HG02870 (cell line): Measurements from ENCODE around the gene SLC51B.
"Not testable (repeated sequence)": the region's sequence is repeated elsewhere in the genome, so short reads cannot be mapped to it uniquely, and the experiment has no call there.

ENCODE experiments used
- ATAC-seq: cut with Tn5 transposase; IDR thresholded peaks from one replicate; pipeline ENCODE4 v1.9.1; 2021; ENCODE audit warnings: mild to moderate bottlenecking, moderate library complexity; ENCODE audit not compliant: unreplicated experiment

The SLC51B gene

DNA sequence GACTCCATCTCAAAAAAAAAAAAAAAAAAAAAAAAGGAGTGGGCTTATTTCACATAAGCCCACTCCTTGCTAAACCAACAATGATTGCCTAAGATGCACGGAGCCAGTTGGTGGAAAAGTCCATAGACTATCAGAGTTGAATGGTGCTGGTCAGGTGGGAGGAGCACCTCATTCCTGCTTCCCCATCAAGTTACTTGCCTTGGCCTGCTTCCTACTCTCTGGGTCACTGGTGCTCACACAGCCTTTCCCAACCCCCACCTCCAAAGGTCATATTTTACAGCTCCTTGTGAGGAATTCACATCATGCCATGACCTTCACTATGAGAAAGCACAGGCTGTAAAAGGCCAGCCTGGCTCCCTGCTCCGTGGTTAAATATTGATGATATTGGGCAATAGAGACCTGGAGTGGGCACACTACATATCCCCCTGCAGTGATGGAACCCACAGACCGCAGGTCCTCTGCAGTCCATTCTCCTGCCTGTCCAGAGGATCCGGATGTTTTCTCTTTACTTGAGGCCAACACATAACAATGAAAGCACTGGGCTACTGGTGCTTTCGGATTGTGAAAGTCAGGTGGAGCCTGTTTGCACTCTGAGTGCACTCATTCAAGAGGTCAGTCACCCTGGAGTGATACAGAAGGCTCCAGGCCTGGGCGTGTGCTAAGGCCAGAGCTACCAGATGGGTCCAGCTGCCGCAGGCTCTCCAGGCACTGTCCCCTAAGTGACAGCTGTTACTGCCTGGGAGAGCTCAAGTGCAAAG is at the start of gene SLC51B:
TSS of gene SLC51B (plus strand) at position 664 of the 758 bp plus-strand sequence. CDS start 4,618 bp downstream, outside the sequence.
- no peak for ATAC-seq

DNA sequence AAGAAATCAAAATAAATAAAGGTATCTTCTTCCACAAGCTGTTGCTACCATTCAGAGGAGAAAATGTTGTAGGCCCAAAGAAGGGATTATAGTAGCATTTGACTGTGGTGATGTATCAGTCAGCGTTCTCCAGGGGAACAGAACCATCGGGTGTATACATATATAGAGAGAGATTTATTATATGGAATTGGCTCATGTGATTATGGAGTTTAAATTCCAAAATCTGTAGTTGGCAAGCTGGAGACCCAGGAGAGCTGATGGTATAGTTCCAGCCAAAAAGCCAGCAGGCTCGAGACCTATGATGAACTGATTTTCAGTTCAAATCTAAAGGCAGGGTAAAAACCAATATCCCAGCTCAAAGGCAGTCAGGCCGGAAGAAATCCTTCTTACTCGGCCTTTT is 48.1 kb upstream of the SLC51B start:
- ATAC-seq: no peak

- ATAC-seq: no peak
These were observed 47.3 kb upstream of the SLC51B start for GRCh38 chr15:64997745-64998375.

GRCh38 chr15:65004993-65005392 is 40.2 kb upstream of the SLC51B start:
- no peak for ATAC-seq

DNA sequence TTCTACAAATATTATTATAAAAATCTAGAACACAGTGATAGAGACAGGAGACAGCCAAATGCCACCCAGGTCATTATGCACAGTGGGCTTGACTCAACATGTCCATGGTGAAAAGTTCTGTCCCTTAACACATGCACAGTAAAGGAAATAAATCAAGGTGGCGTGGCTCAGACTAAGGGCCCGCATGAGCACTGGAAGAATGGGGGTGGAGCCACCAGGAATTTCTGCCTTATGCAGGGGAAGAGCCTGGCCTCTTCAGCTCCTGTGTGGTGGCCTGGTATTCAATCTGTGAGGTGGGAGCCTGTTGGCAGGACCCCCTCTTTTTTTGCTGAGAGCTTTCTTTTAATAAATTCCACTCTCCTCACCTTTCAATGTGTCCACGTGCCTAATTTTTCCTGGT is 38.3 kb upstream of the SLC51B start:
- ATAC-seq: no peak

DNA sequence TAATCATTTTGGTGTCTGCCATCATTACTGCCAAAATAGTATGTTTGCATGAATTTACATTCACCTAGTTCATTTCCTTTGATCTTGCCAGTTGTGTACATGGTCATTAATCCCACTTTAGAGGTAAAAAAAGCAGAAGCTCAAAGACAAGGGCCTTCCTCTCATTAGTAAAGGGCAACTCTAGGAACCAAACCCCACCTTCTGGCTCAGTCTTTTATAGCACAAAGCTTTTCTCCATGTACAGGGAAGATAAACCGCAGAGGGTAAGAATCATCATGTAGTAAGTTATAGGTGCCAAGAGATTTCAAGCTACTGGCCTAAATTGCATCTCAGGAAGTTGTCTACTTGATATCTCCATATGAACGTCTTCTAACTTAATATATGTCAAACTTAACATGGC is 36.2 kb upstream of the SLC51B start:
- no peak for ATAC-seq

DNA sequence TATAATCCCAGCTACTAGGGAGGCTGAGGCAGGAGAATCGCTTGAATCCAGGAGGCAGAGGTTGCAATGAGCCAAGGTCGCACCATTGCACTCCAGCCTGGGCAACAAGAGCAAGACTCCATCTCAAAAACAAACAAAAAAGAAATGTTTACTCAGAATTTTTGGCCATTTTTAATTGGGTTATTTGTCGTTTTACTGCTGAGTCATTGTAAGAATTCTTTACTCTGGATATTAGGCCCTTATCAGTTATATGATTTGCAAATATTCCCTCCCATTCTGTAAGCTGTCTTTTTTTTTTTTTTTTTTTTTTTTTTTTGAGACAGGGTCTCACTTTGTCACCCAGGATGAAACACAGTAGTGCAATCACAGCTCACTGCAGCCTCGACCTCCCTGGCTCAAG is 34.0 kb upstream of the SLC51B start:
- ATAC-seq: not testable (repeated sequence)

DNA sequence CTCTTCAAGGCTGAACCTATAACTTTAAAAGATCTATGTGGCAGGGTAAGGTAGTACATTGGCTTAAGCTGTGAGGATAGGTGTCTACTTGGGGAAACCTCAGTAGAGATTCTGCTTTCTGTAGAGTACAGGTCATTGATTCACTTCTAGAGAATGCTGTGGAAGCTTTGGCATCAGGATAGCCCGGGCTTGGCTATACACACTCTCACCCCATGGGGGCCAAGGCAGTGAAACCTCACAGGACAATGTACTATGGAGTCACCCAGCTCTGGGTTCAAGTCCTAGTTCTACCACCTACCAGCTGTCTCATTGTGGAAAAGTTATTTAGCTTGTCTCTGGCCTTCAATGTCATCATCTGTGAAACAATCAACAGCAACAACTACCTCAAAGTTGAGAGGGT is 24.8 kb upstream of the SLC51B start:
- ATAC-seq: no peak

- ATAC-seq: no peak
These were observed 23.7 kb upstream of the SLC51B start for GRCh38 chr15:65021488-65021887.

DNA sequence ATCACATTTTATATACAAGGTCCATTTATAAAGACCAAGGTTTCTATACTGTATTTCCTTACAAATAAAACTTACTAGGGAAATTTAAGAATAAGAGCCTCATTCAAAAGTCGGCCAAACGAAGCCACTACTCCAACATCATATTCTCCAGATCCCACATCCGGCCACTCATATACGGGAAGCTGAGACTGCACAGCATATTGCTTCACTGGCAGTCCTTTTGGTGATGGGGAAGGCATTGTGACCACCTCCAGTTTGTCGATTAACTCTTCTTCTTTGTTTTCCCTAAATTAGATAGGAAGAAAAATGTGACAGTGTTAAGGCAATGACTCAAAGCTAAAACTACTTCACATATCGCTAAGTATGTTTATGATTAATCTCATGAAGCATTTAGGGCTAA is 18.4 kb upstream of the SLC51B start:
- no peak for ATAC-seq

DNA sequence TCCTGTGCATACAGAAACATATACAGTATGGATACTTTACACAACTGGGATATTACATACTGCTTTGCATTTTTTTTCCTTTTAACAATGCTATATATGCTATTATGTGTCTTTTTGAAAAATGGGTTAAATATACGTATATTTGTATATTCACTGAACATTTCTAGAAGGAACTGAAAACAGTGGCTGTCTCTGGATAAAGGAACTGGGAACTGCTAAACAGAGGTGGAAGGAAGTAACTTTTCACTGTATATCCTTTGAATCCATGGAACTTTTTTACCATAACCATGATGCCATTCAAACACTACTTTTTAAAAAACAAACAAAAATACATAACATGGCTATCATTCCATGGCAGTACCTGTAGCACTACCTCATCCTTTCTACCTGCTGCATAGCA is 17.6 kb upstream of the SLC51B start:
- no peak for ATAC-seq

GRCh38 chr15:65028338-65028737 is 16.8 kb upstream of the SLC51B start:
- ATAC-seq: no peak

DNA sequence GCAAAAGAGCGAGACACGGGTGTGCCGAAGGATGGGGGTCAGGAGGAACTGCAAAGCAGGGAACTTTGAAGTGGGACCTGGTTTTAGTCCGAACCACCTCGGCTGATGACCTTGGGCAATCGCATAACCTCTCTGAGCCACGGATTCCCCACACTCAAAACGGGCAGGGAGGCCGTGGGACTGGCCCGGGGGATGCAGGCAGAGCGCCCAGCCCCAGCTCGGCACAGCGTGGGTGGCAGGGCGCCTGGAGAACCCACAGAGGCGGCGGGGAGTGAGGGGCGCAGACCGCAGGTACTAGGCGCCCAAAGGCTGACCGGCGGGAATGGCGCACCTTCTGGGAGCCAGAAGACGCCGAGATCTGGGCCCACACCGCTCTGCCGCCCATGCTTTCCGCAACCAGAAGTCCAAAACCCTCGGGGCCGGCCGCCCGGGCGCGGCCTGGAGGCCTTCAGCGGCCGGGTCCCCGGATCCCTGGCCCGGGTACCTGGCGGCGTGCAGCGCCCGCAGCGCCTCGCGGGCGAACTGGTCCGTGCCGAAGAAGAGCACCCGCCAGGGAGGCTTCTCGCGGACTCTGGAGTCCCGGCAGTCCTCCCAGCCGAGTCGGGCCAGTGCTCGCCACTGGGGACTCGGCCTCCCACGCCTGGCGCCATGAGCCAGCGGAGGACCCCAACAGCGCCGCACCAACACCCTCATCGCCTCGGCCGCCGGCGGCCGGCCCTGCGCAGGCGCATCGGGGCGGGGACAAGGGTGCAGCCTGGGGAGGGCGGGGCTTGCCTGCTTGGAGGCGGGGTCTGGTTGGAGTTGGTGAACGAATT is 16.1 kb upstream of the SLC51B start, which contains the start of gene MTFMT:
TSS of gene MTFMT (minus strand) at position 719 of the 815 bp plus-strand sequence. CDS start at position 693, 26 bp downstream.
- ATAC-seq: peak; percentile 63

DNA sequence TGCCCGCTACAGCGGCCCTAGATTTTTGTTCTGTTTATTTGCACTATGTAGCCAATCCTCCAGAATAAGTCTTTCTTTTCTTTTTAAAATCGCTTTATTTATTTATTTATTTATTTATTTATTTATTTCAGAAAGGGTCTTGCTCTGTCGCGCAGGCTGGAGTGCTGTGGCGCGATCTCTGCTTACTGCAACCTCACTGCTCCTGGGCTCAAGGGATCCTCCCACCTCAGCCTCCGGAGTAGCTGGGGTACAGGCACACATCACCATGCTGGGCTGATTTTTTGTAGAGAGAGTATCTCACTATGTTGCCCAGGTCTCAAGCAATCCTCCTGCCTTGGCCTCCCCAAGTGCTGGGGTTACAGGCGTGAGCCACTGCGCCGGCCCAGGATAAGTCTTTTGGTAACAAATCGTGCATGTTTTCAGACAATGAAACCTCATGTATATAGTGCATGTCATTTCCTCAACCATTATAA is 15.4 kb upstream of the SLC51B start:
- ATAC-seq: no peak

- no peak for ATAC-seq
These were observed 12.2 kb upstream of the SLC51B start for GRCh38 chr15:65032801-65033537.

GRCh38 chr15:65033659-65034269 is 11.4 kb upstream of the SLC51B start:
- no peak for ATAC-seq

DNA sequence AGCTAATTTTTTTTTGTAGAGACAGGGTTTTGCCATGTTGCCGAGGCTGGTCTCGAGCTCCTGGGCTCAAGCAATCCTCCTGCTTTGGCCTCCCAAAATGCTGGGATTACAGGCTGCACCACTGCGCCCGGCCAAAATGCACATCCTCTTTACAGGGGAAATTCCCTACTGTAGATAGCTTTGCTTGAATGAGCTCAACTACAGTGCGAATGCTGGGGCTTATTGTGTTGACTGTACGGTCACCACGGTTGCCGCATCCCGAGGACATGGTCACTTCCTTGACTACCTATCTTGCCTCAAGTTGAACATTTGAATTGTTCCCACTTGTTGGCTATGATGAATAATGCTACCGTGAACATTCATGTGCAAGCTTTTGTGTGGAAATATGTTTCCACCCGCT is 10.5 kb upstream of the SLC51B start:
- ATAC-seq: no peak

DNA sequence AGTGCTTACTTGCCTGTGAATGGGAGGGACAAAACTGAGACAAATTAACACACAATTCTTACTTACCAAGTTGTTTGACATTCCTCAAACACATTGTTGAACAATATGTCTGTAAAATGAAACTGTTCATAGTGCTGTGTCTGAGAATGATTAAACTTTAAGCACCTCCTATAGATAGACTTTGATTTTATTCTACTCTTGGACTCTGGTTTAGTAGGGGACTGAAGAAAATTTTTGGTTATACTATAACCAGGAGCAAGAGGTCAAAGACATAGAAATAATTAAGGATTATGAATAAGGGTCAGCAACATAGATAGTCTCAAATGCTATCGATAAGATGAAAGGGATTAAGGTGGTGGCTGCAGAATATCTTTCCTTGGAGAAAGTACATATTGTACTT is 7.9 kb upstream of the SLC51B start:
- no peak for ATAC-seq

GRCh38 chr15:65038428-65038827 is 6.8 kb upstream of the SLC51B start:
- no peak for ATAC-seq

DNA sequence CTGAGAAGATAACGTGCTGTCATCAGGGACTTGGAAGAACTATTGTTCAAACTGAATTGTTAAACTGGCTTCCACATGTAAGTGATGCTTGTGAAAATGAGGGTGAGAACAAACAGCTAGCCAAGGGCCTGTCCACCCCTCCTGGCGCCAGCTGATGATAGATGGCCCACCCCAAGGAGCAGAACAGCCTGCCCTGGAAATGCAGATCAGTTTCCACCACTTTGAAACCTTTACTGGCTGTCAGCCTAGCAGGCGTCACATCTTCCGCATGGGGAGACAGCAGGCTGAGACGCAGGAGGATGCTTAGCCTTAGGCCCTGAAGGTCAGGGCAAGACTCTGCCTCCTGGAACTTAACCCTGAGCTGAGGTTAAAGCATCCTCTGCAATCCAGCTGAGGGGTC is 6.4 kb upstream of the SLC51B start:
- ATAC-seq: no peak
